GM12878 (cell line): ENCODE results near the gene LHFPL3.

Experiments used
- CTCF ChIP-seq, 3 experiments: IDR thresholded peaks in 2 of 3; conservative IDR thresholded peaks in 1 of 3; 2 replicates each; pipeline ENCODE4 v1.5.1; 2011; ENCODE audit warnings: low read depth in 3 of 3, low read length in 3 of 3, mild to moderate bottlenecking in 3 of 3, control low read depth in 2 of 3, moderate library complexity in 2 of 3, inconsistent platforms in 1 of 3, mixed read lengths in 1 of 3; ENCODE audit not compliant: control insufficient read depth in 2 of 3, insufficient read depth in 1 of 3; ENCODE audit errors: extremely low read depth in 1 of 3
- ETV6 ChIP-seq, 2 experiments: fragments of 450-650 bp in 1 of 2; IDR thresholded peaks in 1 of 2; conservative IDR thresholded peaks in 1 of 2; 2 replicates each; pipeline ENCODE4 v1.6.1; 2014; ENCODE audit warnings: antibody characterized with exemption in 1 of 2, borderline replicate concordance in 1 of 2, low read depth in 1 of 2, mild to moderate bottlenecking in 1 of 2, moderate library complexity in 1 of 2
- GATAD2B ChIP-seq: fragments of 450-650 bp; conservative IDR thresholded peaks from 2 replicates; pipeline ENCODE4 v1.6.1; 2017; ENCODE audit warnings: low read depth, mild to moderate bottlenecking, moderate library complexity
- POLR2A ChIP-seq: IDR thresholded peaks from 2 replicates; pipeline ENCODE4 v1.6.1; 2011; ENCODE audit warnings: low read depth, mild to moderate bottlenecking, low read length
- RAD21 ChIP-seq: IDR thresholded peaks from 2 replicates; pipeline ENCODE4 v1.6.1; 2011; ENCODE audit warnings: mild to moderate bottlenecking, low read depth, low read length, moderate library complexity; ENCODE audit not compliant: insufficient read depth
- ZNF384 ChIP-seq: IDR thresholded peaks from 2 replicates; pipeline ENCODE4 v1.6.1; 2012; ENCODE audit warnings: low read depth, mild to moderate bottlenecking, low read length, improper control_type of control experiment, borderline replicate concordance
- ZZZ3 ChIP-seq: IDR thresholded peaks from 2 replicates; pipeline ENCODE4 v1.6.1; 2011; ENCODE audit warnings: low read depth; ENCODE audit not compliant: control insufficient read depth, insufficient read length
- TF ChIP-seq, protein P1 (sequence below): IDR thresholded peaks from 2 replicates; pipeline ENCODE4 v1.6.1; 2012; ENCODE audit warnings: mild to moderate bottlenecking, low read depth, low read length
- TF ChIP-seq, protein P2 (sequence below): fragments of 450-650 bp; IDR thresholded peaks from 2 replicates; pipeline ENCODE4 v1.6.1; 2017; ENCODE audit warnings: mild to moderate bottlenecking, low read depth, inconsistent platforms; ENCODE audit not compliant: poor library complexity, severe bottlenecking

DNA sequence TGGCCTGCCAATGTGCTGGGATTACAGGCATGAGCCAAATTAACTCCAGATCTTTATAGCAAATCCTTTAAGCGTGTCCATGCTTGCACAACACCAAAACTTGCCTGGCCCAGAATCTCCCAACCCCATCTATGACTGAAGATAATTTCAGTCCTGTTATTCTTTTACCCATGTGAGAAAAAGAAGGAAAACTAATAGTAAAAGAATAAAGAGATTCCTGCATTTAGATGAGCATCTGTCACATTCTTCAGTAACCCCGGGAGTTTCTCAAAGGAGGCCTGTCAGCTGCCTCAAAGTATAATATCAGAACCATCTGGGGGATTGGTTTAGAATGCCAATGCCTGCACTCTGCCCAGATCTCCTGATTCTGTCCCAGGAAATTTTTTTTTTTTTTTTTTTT, 527.5 kb downstream of the LHFPL3 start:
- TF ChIP-seq ZNF384, result no peak
- TF ChIP-seq GATAD2B, result no peak
- TF ChIP-seq CTCF (IDR thresholded peaks at IDR 0.05 in 2 of 3, conservative IDR thresholded peaks at IDR 0.05 in 1 of 3; ENCODE audit: control insufficient read depth in 2 of 3, extremely low read depth in 1 of 3, insufficient read depth in 1 of 3, low read depth in 3 of 3, low read length in 3 of 3), result no peak
- no peak for TF ChIP-seq ZZZ3
- TF ChIP-seq, protein P1, sequence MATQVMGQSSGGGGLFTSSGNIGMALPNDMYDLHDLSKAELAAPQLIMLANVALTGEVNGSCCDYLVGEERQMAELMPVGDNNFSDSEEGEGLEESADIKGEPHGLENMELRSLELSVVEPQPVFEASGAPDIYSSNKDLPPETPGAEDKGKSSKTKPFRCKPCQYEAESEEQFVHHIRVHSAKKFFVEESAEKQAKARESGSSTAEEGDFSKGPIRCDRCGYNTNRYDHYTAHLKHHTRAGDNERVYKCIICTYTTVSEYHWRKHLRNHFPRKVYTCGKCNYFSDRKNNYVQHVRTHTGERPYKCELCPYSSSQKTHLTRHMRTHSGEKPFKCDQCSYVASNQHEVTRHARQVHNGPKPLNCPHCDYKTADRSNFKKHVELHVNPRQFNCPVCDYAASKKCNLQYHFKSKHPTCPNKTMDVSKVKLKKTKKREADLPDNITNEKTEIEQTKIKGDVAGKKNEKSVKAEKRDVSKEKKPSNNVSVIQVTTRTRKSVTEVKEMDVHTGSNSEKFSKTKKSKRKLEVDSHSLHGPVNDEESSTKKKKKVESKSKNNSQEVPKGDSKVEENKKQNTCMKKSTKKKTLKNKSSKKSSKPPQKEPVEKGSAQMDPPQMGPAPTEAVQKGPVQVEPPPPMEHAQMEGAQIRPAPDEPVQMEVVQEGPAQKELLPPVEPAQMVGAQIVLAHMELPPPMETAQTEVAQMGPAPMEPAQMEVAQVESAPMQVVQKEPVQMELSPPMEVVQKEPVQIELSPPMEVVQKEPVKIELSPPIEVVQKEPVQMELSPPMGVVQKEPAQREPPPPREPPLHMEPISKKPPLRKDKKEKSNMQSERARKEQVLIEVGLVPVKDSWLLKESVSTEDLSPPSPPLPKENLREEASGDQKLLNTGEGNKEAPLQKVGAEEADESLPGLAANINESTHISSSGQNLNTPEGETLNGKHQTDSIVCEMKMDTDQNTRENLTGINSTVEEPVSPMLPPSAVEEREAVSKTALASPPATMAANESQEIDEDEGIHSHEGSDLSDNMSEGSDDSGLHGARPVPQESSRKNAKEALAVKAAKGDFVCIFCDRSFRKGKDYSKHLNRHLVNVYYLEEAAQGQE, result no peak
- no peak for TF ChIP-seq POLR2A
- TF ChIP-seq ETV6 (conservative IDR thresholded peaks at IDR 0.05 in 1 of 2, IDR thresholded peaks at IDR 0.05 in 1 of 2; ENCODE audit: borderline replicate concordance in 1 of 2, low read depth in 1 of 2), result no peak
- TF ChIP-seq RAD21, result no peak
- TF ChIP-seq, protein P2, sequence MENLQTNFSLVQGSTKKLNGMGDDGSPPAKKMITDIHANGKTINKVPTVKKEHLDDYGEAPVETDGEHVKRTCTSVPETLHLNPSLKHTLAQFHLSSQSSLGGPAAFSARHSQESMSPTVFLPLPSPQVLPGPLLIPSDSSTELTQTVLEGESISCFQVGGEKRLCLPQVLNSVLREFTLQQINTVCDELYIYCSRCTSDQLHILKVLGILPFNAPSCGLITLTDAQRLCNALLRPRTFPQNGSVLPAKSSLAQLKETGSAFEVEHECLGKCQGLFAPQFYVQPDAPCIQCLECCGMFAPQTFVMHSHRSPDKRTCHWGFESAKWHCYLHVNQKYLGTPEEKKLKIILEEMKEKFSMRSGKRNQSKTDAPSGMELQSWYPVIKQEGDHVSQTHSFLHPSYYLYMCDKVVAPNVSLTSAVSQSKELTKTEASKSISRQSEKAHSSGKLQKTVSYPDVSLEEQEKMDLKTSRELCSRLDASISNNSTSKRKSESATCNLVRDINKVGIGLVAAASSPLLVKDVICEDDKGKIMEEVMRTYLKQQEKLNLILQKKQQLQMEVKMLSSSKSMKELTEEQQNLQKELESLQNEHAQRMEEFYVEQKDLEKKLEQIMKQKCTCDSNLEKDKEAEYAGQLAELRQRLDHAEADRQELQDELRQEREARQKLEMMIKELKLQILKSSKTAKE, result no peak
